ENCODE results near the gene GAS7.
"Not testable (repeated sequence)": the region's sequence is repeated elsewhere in the genome, so short reads cannot be mapped to it uniquely, and the experiment has no call there.

The GAS7 gene

GRCh38 chr17:10010752-10011151 lies 187.7 kb downstream of the GAS7 start:
- no peak overlapping the region for H3K4me3 ChIP-seq (replicated peaks; ENCODE audit: low read depth, low read length)
- DNase-seq (ENCODE audit: low read depth), result no peak
- no peak for TF ChIP-seq CTCF (IDR thresholded peaks at IDR 0.05; ENCODE audit: low read length, missing control alignments)

- TF ChIP-seq CTCF (IDR thresholded peaks at IDR 0.05; ENCODE audit: low read length, missing control alignments), result no peak
- H3K4me3 ChIP-seq (replicated peaks; ENCODE audit: low read depth, low read length), result no peak overlapping the region
- DNase-seq (ENCODE audit: low read depth), result no peak
Measured at GRCh38 chr17:10003705-10004104, 194.7 kb downstream of the GAS7 start.

GRCh38 chr17:10002567-10003360 lies 195.6 kb downstream of the GAS7 start:
- not testable (repeated sequence) for DNase-seq (ENCODE audit: low read depth); H3K4me3 ChIP-seq (replicated peaks; ENCODE audit: low read depth, low read length)

- DNase-seq (ENCODE audit: low read depth), result no peak
- no peak overlapping the region for H3K4me3 ChIP-seq (replicated peaks; ENCODE audit: low read depth, low read length)
- TF ChIP-seq CTCF (IDR thresholded peaks at IDR 0.05; ENCODE audit: low read length, missing control alignments), result no peak
Measured at GRCh38 chr17:10001306-10001873, 197.0 kb downstream of the GAS7 start.

- DNase-seq (ENCODE audit: low read depth), result no peak
- no peak for TF ChIP-seq CTCF (IDR thresholded peaks at IDR 0.05; ENCODE audit: low read length, missing control alignments)
- H3K4me3 ChIP-seq (replicated peaks; ENCODE audit: low read depth, low read length), result no peak overlapping the region
Measured at GRCh38 chr17:9999919-10000695, 198.3 kb downstream of the GAS7 start.

GRCh38 chr17:9998060-9998459 lies 200.3 kb downstream of the GAS7 start:
- DNase-seq (ENCODE audit: low read depth), result no peak
- no peak overlapping the region for H3K4me3 ChIP-seq (replicated peaks; ENCODE audit: low read depth, low read length)
- TF ChIP-seq CTCF (IDR thresholded peaks at IDR 0.05; ENCODE audit: low read length, missing control alignments), result no peak

GRCh38 chr17:9994761-9995160 lies 203.6 kb downstream of the GAS7 start:
- no peak for TF ChIP-seq CTCF (IDR thresholded peaks at IDR 0.05; ENCODE audit: low read length, missing control alignments)
- no peak overlapping the region for H3K4me3 ChIP-seq (replicated peaks; ENCODE audit: low read depth, low read length)
- DNase-seq (ENCODE audit: low read depth), result no peak

Measured in fibroblast of pulmonary artery (primary cell).